OCI-M2 (cell line): ENCODE results near the gene SMARCA2.
"Not testable (repeated sequence)": the region's sequence is repeated elsewhere in the genome, so short reads cannot be mapped to it uniquely, and the experiment has no call there.

Experiments
- DNase-seq: peaks from one replicate; lab custom pipeline; 2025; ENCODE audit not compliant: unreplicated experiment; lab: John Stamatoyannopoulos, UW

SMARCA2 gene

DNA sequence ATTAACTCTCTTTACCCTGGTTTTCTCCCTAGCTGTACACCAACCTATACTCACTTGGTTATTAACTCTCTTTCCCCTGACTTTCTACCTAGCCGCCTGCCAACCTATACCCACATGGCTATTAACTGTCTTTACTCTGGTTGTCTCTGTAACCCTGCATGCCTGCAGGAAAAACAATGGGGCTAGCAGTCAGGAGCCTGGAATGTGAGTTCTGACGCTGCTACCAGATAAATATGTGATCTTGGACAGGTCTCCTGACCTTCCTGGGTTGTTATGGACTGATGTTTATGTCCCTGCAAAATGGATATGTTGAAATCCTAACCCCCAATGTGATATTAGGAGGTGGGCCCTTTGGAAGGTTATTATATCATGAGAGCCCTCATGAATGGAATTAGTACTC lies 119.2 kb downstream of the SMARCA2 start:
- no peak for DNase-seq

DNA sequence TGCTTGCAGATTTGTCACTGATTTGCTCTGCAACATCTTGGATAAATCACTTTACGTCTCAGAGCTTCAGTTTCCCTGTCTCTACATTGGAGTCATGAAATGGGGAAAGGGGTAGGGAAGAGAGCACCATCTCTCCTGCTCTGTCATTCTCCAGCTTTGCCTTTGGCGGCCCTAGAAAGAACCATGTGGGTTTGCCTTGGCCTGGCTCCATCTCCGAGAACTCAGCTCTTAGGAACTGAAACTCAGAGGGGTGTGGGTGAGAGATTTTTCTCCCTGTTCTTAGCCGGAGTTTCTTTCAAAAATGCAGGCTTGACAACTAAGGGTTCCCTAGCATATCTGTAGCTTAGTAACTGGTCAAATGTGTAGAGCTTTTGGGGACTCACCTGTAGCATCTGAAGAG lies 123.5 kb downstream of the SMARCA2 start:
- DNase-seq: no peak

DNA sequence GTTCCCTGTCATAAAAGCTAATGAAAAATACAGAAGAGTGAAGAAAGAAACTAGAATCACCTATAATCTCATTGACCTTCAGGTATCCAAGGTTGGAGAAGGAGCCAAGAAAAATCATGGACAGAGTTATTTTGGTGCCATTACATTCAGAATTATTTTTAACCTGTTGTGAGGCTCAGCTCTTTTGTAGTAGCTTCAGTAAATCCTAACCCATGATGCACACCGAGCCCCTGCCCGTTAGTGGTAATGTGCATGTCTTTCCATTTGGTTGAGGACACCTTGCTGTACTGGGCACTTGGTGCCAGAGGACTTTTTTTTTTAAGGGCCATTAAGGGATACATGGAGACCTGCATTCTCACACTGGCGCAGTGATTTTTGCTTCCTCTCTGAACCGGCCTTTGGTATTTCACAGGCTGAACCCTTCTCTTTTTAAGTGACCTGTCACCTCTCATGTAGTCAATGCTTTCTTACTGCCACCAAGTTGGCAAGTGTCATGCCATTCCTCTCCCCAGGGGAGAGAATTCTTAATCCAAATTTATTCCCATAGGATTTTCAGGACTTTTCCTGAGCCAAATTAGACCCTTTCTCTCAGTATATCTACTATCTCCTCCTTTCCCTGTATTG lies 125.6 kb downstream of the SMARCA2 start:
- no peak for DNase-seq

DNA sequence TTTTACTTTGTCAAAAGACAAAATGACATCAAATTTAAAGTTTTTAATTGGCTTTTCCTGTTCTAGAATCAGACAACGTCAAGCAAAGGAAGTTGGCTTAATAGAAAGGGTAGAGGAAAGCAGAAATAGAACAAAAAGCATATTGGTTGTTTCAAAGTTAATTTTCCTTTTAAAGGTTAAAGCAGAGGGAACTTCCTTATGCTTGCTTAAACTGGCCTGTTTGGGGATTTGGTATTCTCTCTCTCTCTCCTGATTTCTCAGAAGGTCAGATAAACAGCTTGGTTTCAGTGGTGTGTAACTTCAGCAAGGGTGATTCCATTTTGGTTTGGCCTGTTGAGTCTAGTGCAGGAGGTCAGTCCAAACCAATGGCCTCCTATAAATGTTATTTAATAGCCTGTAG lies 127.1 kb downstream of the SMARCA2 start:
- no peak for DNase-seq

DNA sequence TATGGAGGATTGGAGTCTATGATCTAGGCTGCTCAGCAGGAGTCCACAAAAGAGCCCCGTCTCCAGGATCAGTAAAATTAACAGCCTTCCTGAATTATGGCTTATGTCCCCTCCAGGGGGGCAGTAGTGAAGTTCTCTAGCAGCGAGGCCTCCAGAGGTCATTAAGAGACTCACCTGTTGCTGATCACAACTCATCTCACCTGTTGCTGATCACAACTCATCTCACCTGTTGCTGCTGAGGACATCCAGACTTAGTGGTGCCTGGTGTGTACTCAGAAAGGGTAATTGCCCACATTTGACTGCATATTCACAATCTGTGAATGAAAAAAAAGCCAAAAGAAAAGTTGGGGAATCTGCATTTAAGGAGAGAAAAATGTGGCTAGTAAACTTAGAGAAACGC lies 129.5 kb downstream of the SMARCA2 start:
- no peak for DNase-seq

DNA sequence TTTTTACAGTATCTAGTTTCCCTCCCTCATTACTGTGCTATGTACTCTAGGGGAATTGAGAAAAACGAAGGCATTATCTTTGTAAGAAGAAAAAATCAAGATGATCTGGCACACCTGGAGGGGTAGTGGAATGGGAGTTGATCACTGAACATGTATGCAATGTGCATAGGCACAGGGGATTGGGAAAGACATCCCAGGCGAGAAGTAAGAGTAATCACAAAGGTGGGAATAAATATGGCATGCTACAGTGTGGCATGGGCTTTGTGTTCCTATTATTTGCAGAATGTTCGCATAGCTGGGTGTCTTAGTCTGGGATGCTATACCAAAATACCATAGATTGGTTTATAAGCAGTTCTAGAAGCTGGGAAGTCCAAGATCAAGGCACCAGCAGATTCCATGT lies 130.6 kb downstream of the SMARCA2 start:
- no peak for DNase-seq

DNA sequence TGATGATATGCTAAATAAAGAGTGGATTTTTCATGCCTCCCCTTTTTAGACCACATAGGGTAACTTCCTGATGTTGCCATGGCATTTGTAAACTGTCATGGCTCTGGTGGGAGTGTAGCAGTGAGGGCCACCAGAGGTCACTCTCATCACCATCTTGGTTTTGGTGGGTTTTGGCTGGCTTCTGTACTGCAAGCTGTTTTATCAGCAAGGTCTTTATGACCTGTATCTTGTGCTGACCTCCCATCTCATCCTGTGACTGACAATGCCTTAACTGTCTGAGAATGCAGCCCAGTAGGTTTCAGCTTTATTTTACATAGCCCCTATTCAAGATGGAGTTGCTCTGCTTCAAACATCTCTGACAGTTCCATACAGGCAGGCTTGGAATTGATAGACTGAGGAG lies 131.6 kb downstream of the SMARCA2 start:
- DNase-seq: not testable (repeated sequence)

DNA sequence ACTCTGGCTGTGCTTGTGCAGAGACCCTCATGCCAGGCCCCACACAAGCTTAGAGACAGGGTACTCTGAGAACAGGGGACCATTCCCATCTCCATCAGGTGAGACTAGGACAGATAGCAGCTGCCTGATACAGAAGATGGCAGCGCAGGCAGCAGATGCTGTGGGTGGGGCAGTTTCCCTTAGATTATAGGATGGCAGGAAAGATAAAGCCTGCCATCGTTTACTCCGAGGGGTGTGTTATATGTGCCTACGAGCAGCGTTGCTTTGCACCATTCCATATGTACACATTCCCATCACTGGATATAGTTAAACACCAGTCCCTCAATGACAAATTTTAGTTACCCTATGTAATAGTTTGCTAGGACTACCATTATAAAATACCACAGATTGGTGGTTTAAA lies 135.2 kb downstream of the SMARCA2 start:
- DNase-seq: no peak

DNA sequence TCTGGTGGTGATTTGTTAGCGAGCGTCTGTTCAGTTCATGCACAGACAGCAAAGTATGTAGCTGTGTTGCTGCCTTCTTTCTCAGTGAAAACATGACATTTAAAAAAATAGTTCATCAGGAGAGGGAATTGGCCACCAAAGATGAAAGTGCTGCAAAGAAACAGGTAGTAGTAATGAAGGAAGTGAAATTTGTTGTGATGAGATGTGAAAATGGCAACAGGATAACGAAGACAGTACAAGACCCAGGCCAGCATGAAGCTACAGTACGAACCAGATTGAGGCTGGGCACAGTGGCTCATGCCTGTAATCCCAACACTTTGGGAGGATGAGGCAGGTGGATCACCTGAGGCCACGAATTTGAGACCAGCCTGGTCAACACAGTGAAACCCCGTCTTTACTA lies 136.0 kb downstream of the SMARCA2 start:
- DNase-seq: no peak

DNA sequence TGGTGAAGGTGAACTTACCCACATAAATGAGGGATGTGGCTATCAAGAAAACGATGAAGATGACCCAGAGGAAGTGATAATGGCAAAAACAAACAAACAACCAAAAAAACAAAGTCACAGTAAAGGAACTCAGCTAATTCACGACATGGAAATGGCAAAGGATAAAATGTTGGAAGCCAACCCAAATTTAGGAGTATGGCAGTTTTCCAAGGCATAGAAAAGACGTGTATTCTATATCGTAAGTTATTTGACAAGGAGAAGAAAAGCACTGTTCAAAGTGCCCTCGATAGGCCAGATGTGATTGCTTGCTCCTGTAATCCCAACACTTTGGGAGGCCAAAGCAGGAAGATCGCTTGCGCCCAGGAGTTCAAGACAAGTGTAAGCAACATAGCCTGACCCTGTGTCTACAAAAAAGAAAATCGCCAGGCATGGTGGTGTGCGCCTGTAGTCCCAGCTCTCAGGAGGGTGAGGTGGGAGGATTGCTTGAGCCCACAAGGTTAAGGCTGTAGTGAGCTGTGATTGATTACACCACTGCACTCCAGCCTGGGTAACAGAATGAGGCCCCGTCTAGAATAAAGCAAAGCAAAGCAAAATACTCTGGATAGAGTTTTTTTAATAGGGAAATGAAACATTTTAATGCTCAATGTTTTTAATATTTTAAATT lies 138.0 kb downstream of the SMARCA2 start:
- no peak for DNase-seq

DNA sequence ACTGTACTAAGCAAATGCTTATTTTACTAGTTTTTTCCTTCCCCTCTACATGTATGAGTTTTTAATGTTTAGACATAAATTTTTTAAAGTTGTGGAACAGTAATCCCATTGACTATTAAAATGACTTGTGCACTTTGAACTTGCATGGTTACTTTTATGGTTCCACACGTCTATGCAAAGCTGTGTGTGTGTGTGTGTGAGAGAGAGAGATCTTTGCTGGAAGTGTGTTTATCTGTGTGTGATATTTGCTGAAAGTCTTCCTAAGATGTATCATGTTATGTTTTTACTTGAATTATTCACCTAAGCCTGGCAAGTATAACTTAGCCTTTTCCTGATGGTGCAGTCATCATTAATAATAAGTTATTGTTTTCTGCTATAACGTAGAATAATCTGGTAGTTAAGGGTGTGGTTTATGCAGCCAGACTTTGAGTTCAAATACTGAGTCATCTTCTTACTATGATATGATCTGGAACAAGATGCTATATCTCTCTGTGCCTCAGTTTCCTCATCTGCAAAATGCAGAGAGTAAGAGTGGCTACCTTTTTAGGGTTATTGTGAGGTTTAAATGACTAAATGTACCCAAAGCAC lies 138.6 kb downstream of the SMARCA2 start:
- DNase-seq: no peak

DNA sequence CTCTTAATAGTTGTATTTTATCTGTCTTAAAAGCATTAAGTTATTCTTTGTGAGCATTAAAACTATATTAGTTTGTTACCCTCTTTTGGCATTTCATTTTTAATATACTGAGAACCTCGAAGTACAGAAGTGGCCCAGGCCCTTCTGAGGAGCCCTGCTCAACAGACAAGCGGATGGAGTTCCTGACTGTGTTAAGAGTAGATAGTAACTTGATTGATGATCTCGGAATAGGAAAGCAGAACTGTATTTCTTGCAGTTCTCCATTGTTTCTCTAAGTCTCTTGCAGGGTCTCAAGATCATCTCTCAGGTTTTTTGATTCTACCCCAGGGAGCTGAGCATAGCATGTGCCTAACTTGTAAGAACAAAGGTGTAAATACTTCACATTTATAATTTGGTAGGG lies 139.6 kb downstream of the SMARCA2 start:
- no peak for DNase-seq

DNA sequence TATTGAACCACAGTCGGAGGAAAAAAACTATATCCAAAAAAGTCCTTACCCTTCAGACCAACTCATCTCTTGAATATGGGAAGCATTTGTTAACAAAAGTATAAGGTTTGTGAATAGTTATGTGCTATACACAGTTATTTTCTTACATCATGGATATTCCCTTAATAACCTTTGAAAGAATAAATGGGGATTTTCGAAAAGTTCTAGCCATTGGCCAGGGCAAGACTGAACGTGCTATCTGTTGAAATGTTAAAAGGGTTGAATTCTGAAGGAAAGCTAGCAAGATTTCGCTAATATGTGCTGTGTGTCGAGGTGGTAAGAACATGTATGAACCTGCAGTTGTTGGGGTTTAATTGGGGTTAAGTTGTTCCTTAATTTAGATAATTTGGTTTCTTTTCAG lies 140.8 kb downstream of the SMARCA2 start:
- no peak for DNase-seq

DNA sequence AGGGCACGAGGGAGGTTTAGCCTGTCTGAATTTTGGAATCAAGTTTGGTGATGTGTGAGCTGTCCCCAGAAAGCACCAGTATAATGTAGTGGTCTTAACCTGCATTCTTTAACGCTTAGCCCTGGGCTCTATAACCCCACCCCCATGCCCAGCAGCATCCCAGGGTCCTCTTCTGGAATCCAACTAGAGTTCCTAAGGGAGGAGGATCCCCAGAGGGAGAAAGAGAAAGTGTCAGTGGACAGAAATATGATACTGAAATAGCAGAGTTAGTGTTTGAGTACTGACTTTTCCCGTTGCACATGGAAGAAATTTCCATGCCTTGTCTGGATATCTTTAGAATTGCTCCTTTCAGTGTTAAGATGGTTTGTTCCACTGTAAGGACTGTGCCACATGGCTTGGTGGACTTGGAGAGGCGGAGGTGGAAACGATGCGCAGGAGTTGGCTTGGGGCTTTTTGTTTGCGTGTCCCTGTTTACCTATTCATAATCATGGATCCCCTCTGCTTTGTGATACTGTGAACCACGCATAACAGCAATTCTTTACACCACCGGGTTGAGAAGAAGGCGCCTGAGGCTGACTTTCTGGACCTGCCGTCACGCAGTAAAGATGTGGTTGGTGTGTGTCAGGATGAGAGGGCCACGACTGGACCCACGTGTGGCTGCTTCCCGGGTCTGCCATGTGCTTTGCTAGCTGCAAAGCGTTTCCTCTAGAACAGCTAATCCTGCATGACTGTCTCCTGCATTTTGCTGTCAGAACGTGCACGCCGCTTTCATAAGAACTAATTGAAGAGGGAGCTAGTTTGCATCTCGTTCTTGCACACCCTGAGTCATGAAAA lies 142.3 kb downstream of the SMARCA2 start:
- DNase-seq: no peak

DNA sequence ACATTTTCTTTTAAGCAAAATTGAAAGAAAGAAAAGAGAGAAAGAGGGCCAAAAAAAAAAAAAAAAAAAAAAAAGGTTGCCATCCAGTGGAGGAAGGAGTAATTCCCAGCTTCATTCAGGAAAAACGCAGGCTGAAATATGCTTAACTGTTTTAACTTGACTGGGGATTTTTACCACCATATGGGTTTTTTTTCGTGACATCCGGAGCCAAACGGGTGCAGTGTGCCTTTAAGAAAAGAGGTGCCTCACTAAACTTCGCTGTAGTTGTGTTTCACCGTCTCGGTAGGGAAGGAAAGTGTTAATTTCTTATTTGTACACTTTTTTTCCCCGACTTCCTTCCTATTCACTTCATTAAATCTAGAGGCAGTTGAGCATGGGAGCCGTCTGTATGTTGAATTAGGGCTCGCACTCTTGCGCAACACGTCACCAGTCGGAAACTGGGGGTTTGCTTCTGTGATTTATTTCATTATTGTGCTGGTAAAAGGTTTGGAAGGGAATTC lies 143.0 kb downstream of the SMARCA2 start:
- DNase-seq: no peak

DNA sequence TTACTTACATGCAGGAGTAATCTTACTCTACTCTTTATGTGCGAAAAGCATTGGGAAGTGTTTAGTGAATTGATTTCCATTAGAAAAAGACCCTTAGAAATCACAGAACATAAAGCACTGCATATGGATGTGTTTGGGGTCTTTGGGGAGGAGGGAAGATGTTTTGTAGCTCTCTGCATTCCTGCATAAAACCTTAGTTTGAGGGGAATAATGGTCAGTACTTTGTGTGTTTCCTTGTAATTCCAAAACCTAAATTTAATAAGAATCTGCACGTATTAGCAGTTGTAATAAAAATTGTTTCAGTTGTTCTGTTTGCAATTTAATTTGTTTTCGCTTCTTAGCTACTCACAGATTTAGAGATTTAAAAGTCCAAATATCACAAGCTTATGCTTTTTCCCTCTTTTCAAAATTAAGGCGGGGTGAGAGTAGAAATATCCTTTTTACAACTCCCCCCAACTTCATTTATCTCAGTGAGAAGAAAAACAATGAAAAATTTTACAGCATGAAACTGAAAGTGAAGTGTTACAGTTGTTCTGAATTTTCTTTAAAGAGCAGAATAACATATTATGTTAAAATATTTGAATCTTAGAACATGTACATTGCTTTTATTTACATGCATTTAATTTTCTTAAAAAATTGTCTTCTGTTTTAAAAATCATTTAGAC lies 143.8 kb downstream of the SMARCA2 start:
- DNase-seq: no peak

DNA sequence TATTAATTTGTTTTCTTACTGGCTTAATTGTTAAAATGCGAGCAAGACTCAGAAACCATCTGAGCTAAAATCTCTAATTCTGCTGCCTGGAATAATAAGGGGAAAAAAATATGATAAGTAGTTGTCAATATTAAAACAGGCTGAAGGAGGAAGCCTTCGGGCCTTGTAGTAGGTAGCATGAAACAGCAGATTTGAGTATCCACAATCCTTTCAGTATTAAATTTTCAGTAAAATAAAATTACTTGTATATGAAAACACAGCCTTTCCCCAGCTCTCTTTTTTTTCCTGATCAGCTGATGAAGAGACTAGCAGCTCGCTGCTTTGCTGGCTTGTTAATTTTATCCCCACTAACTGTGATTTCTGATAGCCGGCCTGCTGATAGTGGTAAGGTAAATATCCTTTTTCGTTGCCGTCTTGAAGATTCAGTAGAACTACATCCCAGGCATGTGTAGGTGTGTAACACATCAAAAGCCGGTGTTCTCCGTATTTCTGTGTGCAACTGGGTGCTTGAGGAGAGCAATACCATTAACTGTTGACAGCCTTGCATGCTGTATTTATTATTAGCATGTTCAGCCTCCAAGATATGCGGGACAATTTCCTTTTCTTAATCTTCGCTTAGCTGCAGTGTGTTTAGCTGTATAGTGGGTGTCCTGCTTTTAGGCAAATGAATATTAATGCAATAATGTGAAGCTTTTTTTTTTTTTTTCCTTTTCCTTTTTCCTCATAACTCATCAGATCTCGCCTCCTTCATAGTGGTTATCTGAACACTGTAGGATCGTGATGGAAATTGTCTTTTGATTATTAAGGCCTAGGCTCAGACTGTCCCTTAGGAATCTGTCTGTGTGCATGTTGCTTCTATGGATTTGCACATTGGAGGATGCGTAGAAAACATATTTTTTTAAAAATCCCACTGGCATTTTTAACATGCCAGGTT lies 144.6 kb downstream of the SMARCA2 start:
- DNase-seq: no peak

DNA sequence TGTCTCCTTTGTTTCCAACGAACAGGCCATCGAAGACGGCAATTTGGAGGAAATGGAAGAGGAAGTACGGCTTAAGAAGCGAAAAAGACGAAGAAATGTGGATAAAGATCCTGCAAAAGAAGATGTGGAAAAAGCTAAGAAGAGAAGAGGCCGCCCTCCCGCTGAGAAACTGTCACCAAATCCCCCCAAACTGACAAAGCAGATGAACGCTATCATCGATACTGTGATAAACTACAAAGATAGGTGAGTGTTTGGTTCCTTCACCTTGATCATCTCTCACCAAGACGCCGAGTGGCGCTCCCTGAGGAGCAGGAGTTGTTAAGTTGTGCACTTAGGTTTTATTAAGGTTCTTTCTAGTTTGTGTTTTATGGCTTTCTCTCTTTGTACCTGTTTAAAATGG lies 146.5 kb downstream of the SMARCA2 start:
- DNase-seq: no peak

DNA sequence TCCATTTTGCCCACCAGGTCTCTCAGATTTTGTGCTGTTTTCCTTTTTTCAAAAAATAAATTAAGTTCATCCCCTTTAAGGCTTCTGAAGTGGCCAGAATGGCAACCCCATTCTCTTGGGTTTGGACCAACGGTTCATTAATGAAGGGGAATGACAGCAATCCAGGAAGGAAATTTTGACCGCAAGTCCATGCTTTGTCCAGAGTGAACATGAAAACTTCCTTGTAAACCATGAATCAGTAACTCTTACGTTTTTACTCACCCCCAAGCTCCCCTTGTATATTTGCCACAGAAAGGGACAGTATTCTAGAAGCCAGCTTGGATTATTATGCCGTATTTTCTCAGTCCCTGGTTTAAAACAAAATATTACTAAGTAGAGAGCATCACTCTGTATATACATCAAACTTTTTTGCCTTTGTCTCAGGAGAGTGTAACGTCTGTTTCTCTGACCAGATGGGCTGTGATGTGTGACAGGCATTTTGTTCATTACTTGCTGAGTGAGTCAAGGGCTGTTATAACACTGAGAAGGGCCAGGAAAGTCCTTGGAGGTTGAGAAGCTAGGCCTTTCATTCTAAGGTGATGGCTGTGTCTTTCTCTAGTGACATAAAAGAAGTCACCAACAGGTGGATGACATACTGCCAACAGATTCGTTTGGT lies 148.2 kb downstream of the SMARCA2 start:
- no peak for DNase-seq

DNA sequence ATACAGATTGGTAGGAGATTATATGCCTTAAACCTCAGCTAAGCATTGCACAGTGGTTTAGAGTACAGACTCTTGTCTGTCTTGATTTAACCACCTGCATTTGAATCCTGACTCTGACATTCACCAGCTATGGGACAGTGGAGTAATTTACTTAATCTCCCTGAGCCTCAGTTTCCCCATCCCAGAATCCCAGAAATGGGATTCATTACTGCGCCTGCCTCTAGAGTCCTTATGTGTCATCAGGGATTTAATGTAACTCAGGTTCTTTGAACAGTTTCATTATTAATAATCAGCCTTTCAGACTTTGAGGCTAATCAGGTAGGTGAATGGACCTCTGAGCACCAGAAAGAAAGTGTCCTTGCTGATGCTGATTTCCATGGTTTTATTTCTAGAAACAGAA lies 149.1 kb downstream of the SMARCA2 start:
- DNase-seq: no peak
